Fibroblast of lung (primary cell): ENCODE measurements around the gene KSR2.

Source experiments
- CTCF ChIP-seq, 2 donors: IDR thresholded peaks in 1 of 2; conservative IDR thresholded peaks in 1 of 2; 1 replicate in 1 of 2; 2 replicates in 1 of 2; pipeline ENCODE4 v1.5.1; 2011 to 2012; ENCODE audit warnings: low read length in 2 of 2, control low read depth in 1 of 2, inconsistent platforms in 1 of 2, low read depth in 1 of 2, mild to moderate bottlenecking in 1 of 2
- EZH2 ChIP-seq: IDR thresholded peaks from 2 replicates; pipeline ENCODE4 v1.5.1; 2012; ENCODE audit warnings: low read length, control low read depth, mild to moderate bottlenecking; ENCODE audit errors: missing control alignments

GRCh38 chr12:117409286-117409685, 559.5 kb downstream of the KSR2 start:
- TF ChIP-seq CTCF (conservative IDR thresholded peaks at IDR 0.05 in 1 of 2, IDR thresholded peaks at IDR 0.05 in 1 of 2; ENCODE audit: low read depth in 1 of 2, low read length in 2 of 2) (no peak), EZH2 (no peak)
